Calu3 (cell line): Measurements from ENCODE around the gene TANGO6. TPM values are rescaled to one million over a fixed set of nuclear protein-coding genes. Genes with fewer than 3 reads are reported as not detected.

Experiments used
- BruUV-seq: library from RNA; stranded (reverse); fragments of 400-500 nt; replicated peaks from 2 replicates; lab custom pipeline; 2021; lab: Mats Ljungman, UMichigan
- CTCF ChIA-PET: fragments of 300-600 bp; sonication (Branson Sonifier 250); formaldehyde crosslinking; loops from one replicate; lab custom pipeline; 2022; ENCODE audit warnings: antibody characterized with exemption; lab: Charles Lee
- DNase-seq: peaks from one replicate; pipeline ENCODE4 v3.0.0; 2022
- H3K27ac Mint-ChIP-seq: one replicate; pipeline ENCODE4 v1.8.0; 2022; ENCODE audit warnings: mixed read lengths; ENCODE audit not compliant: unreplicated experiment
- H3K27me3 Mint-ChIP-seq: one replicate; pipeline ENCODE4 v1.8.0; 2022; ENCODE audit warnings: mixed read lengths; ENCODE audit not compliant: unreplicated experiment
- H3K36me3 Mint-ChIP-seq: one replicate; pipeline ENCODE4 v1.8.0; 2022; ENCODE audit warnings: mild to moderate bottlenecking, moderate library complexity, mixed read lengths; ENCODE audit not compliant: insufficient read depth, unreplicated experiment
- H3K4me1 Mint-ChIP-seq: one replicate; pipeline ENCODE4 v1.8.0; 2022; ENCODE audit warnings: mild to moderate bottlenecking, low read depth, mixed read lengths; ENCODE audit not compliant: unreplicated experiment
- H3K4me3 Mint-ChIP-seq: one replicate; pipeline ENCODE4 v1.8.0; 2022; ENCODE audit warnings: mild to moderate bottlenecking, low read depth, moderate library complexity, mixed read lengths; ENCODE audit not compliant: unreplicated experiment
- H3K9me3 Mint-ChIP-seq: one replicate; pipeline ENCODE4 v1.8.0; 2022; ENCODE audit warnings: low read depth, mixed read lengths; ENCODE audit not compliant: unreplicated experiment
- intact Hi-C: fragments of 100-400 bp; cut with micrococcal nuclease; formaldehyde crosslinking; loops from one replicate; pipeline ENCODE4 v1.10.0; 2022; ENCODE audit not compliant: unreplicated experiment
- total RNA-seq: library from RNA; stranded (reverse); gene quantifications from 2 replicates; pipeline ENCODE4 v1.2.3, GENCODE V29; 2022
- TF ChIP-seq, protein P1 (sequence below): fragments of 200-600 bp; IDR thresholded peaks from one replicate; pipeline ENCODE4 v1.8.0; 2022; ENCODE audit warnings: antibody characterized with exemption; ENCODE audit not compliant: unreplicated experiment

Gene TANGO6
- total RNA-seq, 1 experiment from 2014 or later: 18.0 TPM

GRCh38 chr16:69109486-69110270 lies 266.3 kb downstream of the TANGO6 start:
- peaks cover 34% of the 10 kb centered on the region for H3K4me1 Mint-ChIP-seq
- intact Hi-C loops: loop anchor here (10.0 kb wide), 1 partner anchor 405 kb away; no protein-coding TSS in a partner anchor
- TF ChIP-seq, protein P1, sequence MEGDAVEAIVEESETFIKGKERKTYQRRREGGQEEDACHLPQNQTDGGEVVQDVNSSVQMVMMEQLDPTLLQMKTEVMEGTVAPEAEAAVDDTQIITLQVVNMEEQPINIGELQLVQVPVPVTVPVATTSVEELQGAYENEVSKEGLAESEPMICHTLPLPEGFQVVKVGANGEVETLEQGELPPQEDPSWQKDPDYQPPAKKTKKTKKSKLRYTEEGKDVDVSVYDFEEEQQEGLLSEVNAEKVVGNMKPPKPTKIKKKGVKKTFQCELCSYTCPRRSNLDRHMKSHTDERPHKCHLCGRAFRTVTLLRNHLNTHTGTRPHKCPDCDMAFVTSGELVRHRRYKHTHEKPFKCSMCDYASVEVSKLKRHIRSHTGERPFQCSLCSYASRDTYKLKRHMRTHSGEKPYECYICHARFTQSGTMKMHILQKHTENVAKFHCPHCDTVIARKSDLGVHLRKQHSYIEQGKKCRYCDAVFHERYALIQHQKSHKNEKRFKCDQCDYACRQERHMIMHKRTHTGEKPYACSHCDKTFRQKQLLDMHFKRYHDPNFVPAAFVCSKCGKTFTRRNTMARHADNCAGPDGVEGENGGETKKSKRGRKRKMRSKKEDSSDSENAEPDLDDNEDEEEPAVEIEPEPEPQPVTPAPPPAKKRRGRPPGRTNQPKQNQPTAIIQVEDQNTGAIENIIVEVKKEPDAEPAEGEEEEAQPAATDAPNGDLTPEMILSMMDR: no peak
- H3K4me3 Mint-ChIP-seq: no peak overlapping the region
- no peak for DNase-seq
- BruUV-seq: no TSS peak
- no peak overlapping the region for H3K27ac Mint-ChIP-seq
- H3K27me3 Mint-ChIP-seq: no peaks in the 10 kb centered on the region
- peaks cover 81% of the 10 kb centered on the region for H3K36me3 Mint-ChIP-seq
- CTCF ChIA-PET: interaction anchor here (0.7 to 1.5 kb wide), 2 partner anchors 116 to 143 kb away, joined by 3 to 4 read pairs; no protein-coding TSS in a partner anchor
- H3K9me3 Mint-ChIP-seq: no peaks in the 10 kb centered on the region

DNA sequence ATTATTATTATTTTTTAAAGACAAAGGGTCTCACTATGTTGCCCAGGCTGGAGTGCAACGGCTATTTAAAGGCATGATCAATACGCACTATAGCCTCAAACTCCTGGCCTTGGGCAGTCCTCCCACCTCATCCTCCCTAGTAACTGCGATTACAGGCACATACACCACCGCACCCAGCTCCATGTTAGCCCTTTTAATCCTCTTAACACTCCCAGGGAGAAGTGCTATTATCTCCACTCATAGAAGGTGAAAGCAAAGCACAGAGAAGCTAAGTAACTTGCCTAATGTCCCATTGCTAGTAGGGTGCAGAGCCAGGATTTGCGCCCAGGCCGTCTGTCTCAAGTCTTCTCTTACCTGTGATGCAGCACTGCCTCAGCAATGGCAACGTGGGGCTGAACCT lies 267.1 kb downstream of the TANGO6 start:
- Mint-ChIP-seq H3K27ac (no peak overlapping the region), H3K9me3 (no peaks in the 10 kb centered on the region), H3K27me3 (no peaks in the 10 kb centered on the region), H3K36me3 (peaks cover 83% of the 10 kb centered on the region), H3K4me1 (peaks cover 34% of the 10 kb centered on the region), H3K4me3 (no peak overlapping the region)
- TF ChIP-seq, protein P1: no peak
- CTCF ChIA-PET: interaction anchor here (0.6 kb wide), 1 partner anchor 189 kb away, joined by 4 read pairs; no protein-coding TSS in a partner anchor
- DNase-seq: no peak
- TSS peak; percentile 15 for BruUV-seq
- intact Hi-C loops: loop anchor here (10.0 kb wide), 1 partner anchor 406 kb away; no protein-coding TSS in a partner anchor

- Mint-ChIP-seq H3K27ac (no peak overlapping the region), H3K9me3 (no peaks in the 10 kb centered on the region), H3K4me3 (no peak overlapping the region), H3K4me1 (peaks cover 34% of the 10 kb centered on the region), H3K36me3 (peaks cover 80% of the 10 kb centered on the region), H3K27me3 (no peaks in the 10 kb centered on the region)
- TF ChIP-seq, protein P1: no peak
- intact Hi-C loops: loop anchor here (10.0 kb wide), 1 partner anchor 407 kb away; no protein-coding TSS in a partner anchor
- CTCF ChIA-PET: interaction anchor here (0.6 to 1.2 kb wide), 2 partner anchors 54 to 188 kb away, joined by 3 to 4 read pairs; no protein-coding TSS in a partner anchor
- no TSS peak for BruUV-seq
- DNase-seq: no peak
These were observed 268.0 kb downstream of the TANGO6 start for GRCh38 chr16:69111216-69111875.

GRCh38 chr16:69111876-69112230 lies 268.5 kb downstream of the TANGO6 start:
- H3K4me1 Mint-ChIP-seq: peaks cover 34% of the 10 kb centered on the region
- no peaks in the 10 kb centered on the region for H3K27me3 Mint-ChIP-seq
- no peak for DNase-seq
- intact Hi-C loops: loop anchor here (10.0 kb wide), 1 partner anchor 407 kb away; no protein-coding TSS in a partner anchor
- no peak overlapping the region for H3K27ac Mint-ChIP-seq
- TF ChIP-seq, protein P1: no peak
- CTCF ChIA-PET: interaction anchor here (0.9 to 1.8 kb wide), 3 partner anchors 12 to 118 kb away, joined by 3 to 7 read pairs (median 5); no protein-coding TSS in a partner anchor
- BruUV-seq: no TSS peak
- peaks cover 75% of the 10 kb centered on the region for H3K36me3 Mint-ChIP-seq
- no peaks in the 10 kb centered on the region for H3K9me3 Mint-ChIP-seq
- no peak overlapping the region for H3K4me3 Mint-ChIP-seq
